DND-41 (cell line): ENCODE results near the gene VSTM2A.

ENCODE experiments used
- ATAC-seq: fragments of 200-7000 bp; cut with Tn5 transposase; 3 replicates; pipeline ENCODE4 v1.9.1; 2021; ENCODE audit warnings: low read depth; ENCODE audit not compliant: insufficient read depth
- DNase-seq: peaks from one replicate; pipeline ENCODE4 v3.0.0-alpha.2; 2020
- H2AFZ ChIP-seq: 2 replicates; pipeline ENCODE4 v1.6.0; 2012; ENCODE audit warnings: low read depth, low read length
- H3K27ac ChIP-seq: 2 replicates; pipeline ENCODE4 v1.5.1; 2012; ENCODE audit warnings: low read length, inconsistent platforms
- H3K27me3 ChIP-seq: fragments of 200-600 bp; sonication (generic); 2 replicates; pipeline ENCODE4 v1.6.0; 2012; ENCODE audit warnings: low read length, mild to moderate bottlenecking, inconsistent platforms; ENCODE audit not compliant: insufficient read depth, poor library complexity
- H3K36me3 ChIP-seq: 2 replicates; pipeline ENCODE4 v1.5.1; 2012; ENCODE audit warnings: low read length, inconsistent platforms; ENCODE audit not compliant: insufficient read depth
- H3K4me1 ChIP-seq: 2 replicates; pipeline ENCODE4 v1.5.1; 2012; ENCODE audit warnings: mild to moderate bottlenecking, low read length; ENCODE audit not compliant: insufficient read depth
- H3K4me2 ChIP-seq: 2 replicates; pipeline ENCODE4 v1.6.0; 2012; ENCODE audit warnings: mild to moderate bottlenecking, moderate library complexity, low read length, inconsistent platforms; ENCODE audit not compliant: insufficient read depth
- H3K4me3 ChIP-seq, 2 experiments: fragments of 200-600 bp in 1 of 2; shearing (Covaris generic) in 1 of 2; 2 replicates each; pipeline ENCODE4 v1.5.1; 2012 to 2016; ENCODE audit warnings: inconsistent platforms in 2 of 2, low read length in 2 of 2, mild to moderate bottlenecking in 2 of 2, low read depth in 1 of 2, moderate library complexity in 1 of 2
- H3K79me2 ChIP-seq: 2 replicates; pipeline ENCODE4 v1.6.0; 2012; ENCODE audit warnings: low read length, inconsistent platforms; ENCODE audit not compliant: insufficient read depth
- H3K9ac ChIP-seq: 2 replicates; pipeline ENCODE4 v1.6.0; 2012; ENCODE audit warnings: low read depth, mild to moderate bottlenecking, inconsistent platforms, low read length, moderate library complexity
- H3K9me3 ChIP-seq: 2 replicates; pipeline ENCODE4 v1.5.1; 2012; ENCODE audit warnings: low read length, moderate library complexity, mild to moderate bottlenecking, inconsistent platforms; ENCODE audit not compliant: insufficient read depth, severe bottlenecking
- H4K20me1 ChIP-seq: 2 replicates; pipeline ENCODE4 v1.6.0; 2012; ENCODE audit warnings: low read length; ENCODE audit not compliant: insufficient read depth
- EZH2 ChIP-seq: IDR thresholded peaks from 3 replicates; pipeline ENCODE4 v1.6.1; 2012; ENCODE audit warnings: borderline replicate concordance, low read depth, mild to moderate bottlenecking, moderate library complexity, low read length, inconsistent platforms; ENCODE audit not compliant: severe bottlenecking
- TF ChIP-seq, protein P1 (sequence below): IDR thresholded peaks from 2 replicates; pipeline ENCODE4 v1.5.1; 2012; ENCODE audit warnings: borderline replicate concordance, low read length, moderate library complexity, mild to moderate bottlenecking; ENCODE audit not compliant: poor library complexity, severe bottlenecking; ENCODE audit errors: extremely low read depth

Gene VSTM2A

DNA sequence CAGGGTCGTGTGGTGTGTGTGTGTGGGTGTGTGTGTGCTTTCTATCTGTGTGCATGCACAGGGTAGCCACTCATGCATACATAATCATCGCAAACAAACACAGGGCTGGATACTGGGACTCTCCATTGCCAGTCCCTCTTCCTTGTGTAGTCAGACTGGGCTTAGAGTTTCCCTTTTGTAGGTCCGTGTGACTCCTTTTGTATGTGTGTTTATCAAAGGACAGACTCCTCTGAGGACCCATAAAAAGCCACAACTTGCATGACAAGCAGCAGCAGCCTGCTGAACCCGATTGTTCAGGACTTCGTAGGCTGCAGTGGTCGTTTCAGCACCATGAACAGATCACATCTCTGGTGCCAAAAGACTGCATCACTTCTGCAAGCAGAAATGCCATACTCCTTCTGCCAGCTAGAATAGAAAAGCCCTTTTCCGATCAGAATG, 895 bp downstream of the VSTM2A start:
- Histone ChIP-seq H3K27me3 (no peaks in the 10 kb centered on the region), H3K9me3 (no peaks in the 10 kb centered on the region), H3K36me3 (no peaks in the 10 kb centered on the region), H3K9ac (no peak overlapping the region), H3K4me3 (no peak overlapping the region), H3K27ac (no peak overlapping the region), H2AFZ (no peak overlapping the region), H4K20me1 (no peaks in the 10 kb centered on the region), H3K79me2 (no peaks in the 10 kb centered on the region), H3K4me1 (no peaks in the 10 kb centered on the region), H3K4me2 (no peak overlapping the region)
- DNase-seq (no peak), ATAC-seq (no peak)
- TF ChIP-seq EZH2 = no peak
- TF ChIP-seq, protein P1, sequence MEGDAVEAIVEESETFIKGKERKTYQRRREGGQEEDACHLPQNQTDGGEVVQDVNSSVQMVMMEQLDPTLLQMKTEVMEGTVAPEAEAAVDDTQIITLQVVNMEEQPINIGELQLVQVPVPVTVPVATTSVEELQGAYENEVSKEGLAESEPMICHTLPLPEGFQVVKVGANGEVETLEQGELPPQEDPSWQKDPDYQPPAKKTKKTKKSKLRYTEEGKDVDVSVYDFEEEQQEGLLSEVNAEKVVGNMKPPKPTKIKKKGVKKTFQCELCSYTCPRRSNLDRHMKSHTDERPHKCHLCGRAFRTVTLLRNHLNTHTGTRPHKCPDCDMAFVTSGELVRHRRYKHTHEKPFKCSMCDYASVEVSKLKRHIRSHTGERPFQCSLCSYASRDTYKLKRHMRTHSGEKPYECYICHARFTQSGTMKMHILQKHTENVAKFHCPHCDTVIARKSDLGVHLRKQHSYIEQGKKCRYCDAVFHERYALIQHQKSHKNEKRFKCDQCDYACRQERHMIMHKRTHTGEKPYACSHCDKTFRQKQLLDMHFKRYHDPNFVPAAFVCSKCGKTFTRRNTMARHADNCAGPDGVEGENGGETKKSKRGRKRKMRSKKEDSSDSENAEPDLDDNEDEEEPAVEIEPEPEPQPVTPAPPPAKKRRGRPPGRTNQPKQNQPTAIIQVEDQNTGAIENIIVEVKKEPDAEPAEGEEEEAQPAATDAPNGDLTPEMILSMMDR = no peak

DNA sequence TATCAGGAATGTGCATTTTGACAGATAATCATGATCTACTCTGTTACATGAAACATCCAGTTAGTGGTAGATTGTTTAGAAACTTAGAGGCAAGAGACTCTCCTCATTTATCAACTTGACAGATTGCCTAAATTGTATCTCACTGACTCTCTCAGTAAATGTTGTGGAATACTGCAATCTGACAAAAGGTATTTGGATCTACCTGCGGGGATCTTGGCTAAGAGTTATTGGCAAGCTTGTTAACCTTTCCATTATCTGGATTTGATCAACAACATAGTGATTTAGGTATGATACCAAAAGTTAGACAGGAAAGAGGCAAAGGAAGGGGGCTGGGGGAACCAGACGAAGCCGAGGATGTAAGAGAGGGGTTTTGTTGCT, 2.0 kb downstream of the VSTM2A start:
- no peak overlapping the region for H3K27ac ChIP-seq
- no peak overlapping the region for H3K4me3 ChIP-seq
- H4K20me1 ChIP-seq = no peaks in the 10 kb centered on the region
- no peak overlapping the region for H3K9ac ChIP-seq
- TF ChIP-seq, protein P1 = no peak
- TF ChIP-seq EZH2 = no peak
- H3K36me3 ChIP-seq = no peaks in the 10 kb centered on the region
- no peaks in the 10 kb centered on the region for H3K4me1 ChIP-seq
- no peaks in the 10 kb centered on the region for H3K9me3 ChIP-seq
- no peak overlapping the region for H2AFZ ChIP-seq
- ATAC-seq (no peak), DNase-seq (no peak)
- H3K79me2 ChIP-seq = no peaks in the 10 kb centered on the region
- H3K27me3 ChIP-seq = no peaks in the 10 kb centered on the region
- no peak overlapping the region for H3K4me2 ChIP-seq

DNA sequence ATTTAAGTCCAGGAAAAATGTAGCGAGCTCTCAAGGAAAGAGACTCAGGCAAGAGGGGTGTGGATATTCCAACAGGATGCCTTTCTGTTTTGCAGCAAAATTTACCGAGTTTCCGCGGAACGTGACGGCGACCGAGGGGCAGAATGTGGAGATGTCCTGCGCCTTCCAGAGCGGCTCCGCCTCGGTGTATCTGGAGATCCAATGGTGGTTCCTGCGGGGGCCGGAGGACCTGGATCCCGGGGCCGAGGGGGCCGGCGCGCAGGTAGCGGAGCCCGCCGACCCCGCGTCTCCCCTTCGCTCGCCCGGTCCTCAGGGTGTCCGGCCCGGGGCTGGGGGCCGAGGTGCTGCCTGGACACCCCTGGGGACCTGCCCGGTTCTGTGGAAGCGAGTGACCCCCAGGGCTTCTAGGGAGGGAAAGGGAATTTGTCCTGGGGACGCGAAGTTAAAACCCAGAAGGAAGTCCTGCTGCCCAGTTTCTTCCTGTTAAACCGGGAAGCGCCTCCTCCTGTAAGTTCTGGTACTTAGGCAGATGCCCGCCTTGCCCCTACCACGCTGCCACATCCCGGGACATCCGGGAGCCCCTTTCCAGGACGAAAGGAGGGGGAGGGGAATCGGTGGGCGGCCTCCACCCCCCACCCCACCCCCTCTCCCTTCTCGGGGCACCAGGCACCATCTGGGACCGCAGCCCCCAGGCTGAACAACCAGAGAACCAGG, 2.5 kb downstream of the VSTM2A start:
- Histone ChIP-seq H3K4me1 (no peaks in the 10 kb centered on the region), H3K9me3 (no peaks in the 10 kb centered on the region), H3K79me2 (no peaks in the 10 kb centered on the region), H3K36me3 (no peaks in the 10 kb centered on the region), H2AFZ (no peak overlapping the region), H4K20me1 (no peaks in the 10 kb centered on the region), H3K4me2 (no peak overlapping the region), H3K27ac (no peak overlapping the region), H3K27me3 (no peaks in the 10 kb centered on the region), H3K4me3 (no peak overlapping the region), H3K9ac (no peak overlapping the region)
- DNase-seq (no peak), ATAC-seq (no peak)
- no peak for TF ChIP-seq EZH2
- TF ChIP-seq, protein P1 = no peak
